ENCODE results near the gene MARF1. TPM values are rescaled to one million over a fixed set of nuclear protein-coding genes. Genes with fewer than 3 reads are reported as not detected.
"Not testable (repeated sequence)": the region's sequence is repeated elsewhere in the genome, so short reads cannot be mapped to it uniquely, and the experiment has no call there.

MARF1 gene
- total and polyA plus RNA-seq, 8 donors: 15.5 to 65.3 (median 37.2) TPM

DNA sequence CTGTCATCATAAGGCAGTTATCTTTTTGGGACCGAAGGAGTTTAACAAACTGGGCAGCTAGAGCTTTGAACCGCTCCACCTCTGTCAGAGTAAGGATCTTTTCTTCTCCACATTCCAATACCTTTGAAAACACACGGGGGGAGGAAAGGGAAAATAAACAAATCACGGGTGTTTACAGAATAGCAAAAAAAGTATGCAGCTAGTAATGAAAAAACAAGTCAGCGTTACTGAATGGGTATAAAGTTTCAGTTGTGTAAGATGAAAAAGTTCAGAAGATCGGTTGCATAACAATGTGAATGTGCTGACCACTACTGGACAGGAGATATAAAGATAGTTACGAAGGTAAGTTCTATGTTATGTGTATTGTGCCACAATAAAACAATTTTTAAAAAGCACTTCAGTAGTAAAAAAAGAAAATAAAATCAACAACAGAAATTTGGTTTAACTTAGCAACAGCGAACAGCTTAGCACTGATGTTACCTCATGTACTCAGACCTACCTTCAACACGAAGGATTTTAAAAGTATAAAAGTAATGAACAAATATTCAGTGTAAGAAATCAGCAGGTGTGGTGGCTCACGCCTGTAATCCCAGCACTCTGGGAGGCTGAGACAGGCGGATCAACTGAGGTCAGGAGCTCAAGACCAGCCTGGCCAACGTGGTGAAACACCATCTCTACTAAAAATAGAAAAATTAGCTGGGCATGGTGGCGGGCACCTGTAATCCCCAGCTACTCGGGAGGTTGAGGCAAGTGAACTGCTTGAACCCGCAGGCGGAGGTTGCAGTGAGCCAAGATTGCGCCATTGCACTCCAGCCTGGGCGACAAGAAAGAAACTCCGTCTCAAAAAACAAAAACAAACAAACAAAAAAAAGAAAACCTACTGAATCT, 34.3 kb downstream of the MARF1 start:
- DNase-seq: no peak
- no peak overlapping the region for H3K4me3 ChIP-seq
- intact Hi-C loops (cut with DNase I; ENCODE audit: low total_unique reads): no loop called here
- H3K27ac ChIP-seq: no peak overlapping the region
- TF ChIP-seq EP300 (IDR thresholded peaks at IDR 0.05) (no peak), POLR2AphosphoS5 (IDR thresholded peaks at IDR 0.05) (no peak), CTCF (IDR thresholded peaks at IDR 0.05) (no peak), POLR2A (IDR thresholded peaks at IDR 0.05) (no peak)
- H3K4me1 ChIP-seq: peaks cover 0 to 5% (median 2%) of the 10 kb centered on the region in 4 donors
- 80 to 86% (median 82%) methylated on average over 19 of the region's 19 CpGs for WGBS, 5 donors
- H3K36me3 ChIP-seq: peaks cover 49 to 100% (median 99%) of the 10 kb centered on the region in 4 donors
- no peaks in the 10 kb centered on the region for H3K9me3 ChIP-seq
- H3K27me3 ChIP-seq: no peaks in the 10 kb centered on the region

GRCh38 chr16:15607700-15608396, 35.1 kb downstream of the MARF1 start:
- intact Hi-C loops (cut with DNase I; ENCODE audit: low total_unique reads): no loop called here
- H3K27me3 ChIP-seq: no peaks in the 10 kb centered on the region
- 77 to 88% (median 84%) methylated on average over 13 of the region's 13 CpGs for WGBS, 5 donors

GRCh38 chr16:15607221-15607699, 35.7 kb downstream of the MARF1 start:
- Histone ChIP-seq H3K27ac (peak overlapping the region in 3 of 5 donors; percentile 4 to 49 (median 37)), H3K36me3 (peaks cover 47 to 100% (median 100%) of the 10 kb centered on the region in 4 donors)
- H3K27me3 ChIP-seq; H3K9me3 ChIP-seq; intact Hi-C loops (cut with DNase I; ENCODE audit: low total_unique reads); H3K4me1 ChIP-seq; DNase-seq; H3K4me3 ChIP-seq: not testable (repeated sequence)
- 93 to 98% (median 94%) methylated on average over 12 of the region's 12 CpGs for WGBS, 5 donors

More at GRCh38 chr16:15607700-15608396, 35.1 kb downstream of the MARF1 start:
- peaks cover 52 to 100% (median 100%) of the 10 kb centered on the region in 4 donors for H3K36me3 ChIP-seq
- H3K27ac ChIP-seq: peak overlapping the region in 2 of 5 donors; percentile 37 to 49
- no peak overlapping the region for H3K4me3 ChIP-seq
- no peaks in the 10 kb centered on the region for H3K9me3 ChIP-seq
- no peak for TF ChIP-seq POLR2AphosphoS5 (IDR thresholded peaks at IDR 0.05)
- TF ChIP-seq CTCF (IDR thresholded peaks at IDR 0.05): no peak
- no peak for TF ChIP-seq EP300 (IDR thresholded peaks at IDR 0.05)
- TF ChIP-seq POLR2A (IDR thresholded peaks at IDR 0.05): no peak
- peaks cover 0 to 5% (median 2%) of the 10 kb centered on the region in 4 donors for H3K4me1 ChIP-seq
- no peak for DNase-seq

- TF ChIP-seq EP300 (IDR thresholded peaks at IDR 0.05) (no peak), POLR2A (IDR thresholded peaks at IDR 0.05) (no peak), POLR2AphosphoS5 (IDR thresholded peaks at IDR 0.05) (no peak), CTCF (IDR thresholded peaks at IDR 0.05) (no peak)
- no peaks in the 10 kb centered on the region for H3K27me3 ChIP-seq
- peaks cover 0 to 5% (median 2%) of the 10 kb centered on the region in 4 donors for H3K4me1 ChIP-seq
- WGBS, 5 donors: 88 to 97% (median 96%) methylated on average over 5 of the region's 5 CpGs
- no peaks in the 10 kb centered on the region for H3K9me3 ChIP-seq
- intact Hi-C loops (cut with DNase I; ENCODE audit: low total_unique reads): no loop called here
- no peak for DNase-seq
- H3K27ac ChIP-seq: peak overlapping the region in 3 of 5 donors; percentile 4 to 49 (median 37)
- H3K36me3 ChIP-seq: peaks cover 46 to 100% (median 100%) of the 10 kb centered on the region in 4 donors
- no peak overlapping the region for H3K4me3 ChIP-seq
Measured at GRCh38 chr16:15606518-15607220, 36.3 kb downstream of the MARF1 start.
